GM23248 (cell line): ENCODE measurements around the gene CIDEB. TPM values are rescaled to one million over a fixed set of nuclear protein-coding genes. Genes with fewer than 3 reads are reported as not detected.

ENCODE experiments used
- DNase-seq: peaks from one replicate; pipeline ENCODE4 v3.0.0-alpha.2; 2015
- H2AFZ ChIP-seq: fragments of 200-600 bp; sonication (generic); 2 replicates; pipeline ENCODE4 v1.6.1; 2016; ENCODE audit warnings: antibody characterized with exemption
- H3F3A ChIP-seq: fragments of 200-600 bp; sonication (generic); 2 replicates; pipeline ENCODE4 v1.6.1; 2016; ENCODE audit warnings: mild to moderate bottlenecking, antibody characterized with exemption, mixed run types; ENCODE audit not compliant: insufficient read depth
- H3K27ac ChIP-seq: fragments of 200-600 bp; sonication (generic); 2 replicates; pipeline ENCODE4 v1.5.1; 2016; ENCODE audit warnings: mild to moderate bottlenecking
- H3K27me3 ChIP-seq: fragments of 200-600 bp; sonication (generic); replicated peaks from 2 replicates; pipeline ENCODE4 v1.6.1; 2016; ENCODE audit warnings: mild to moderate bottlenecking; ENCODE audit not compliant: insufficient read depth
- H3K36me3 ChIP-seq: fragments of 200-600 bp; sonication (generic); 2 replicates; pipeline ENCODE4 v1.6.1; 2016; ENCODE audit warnings: low read depth, mild to moderate bottlenecking
- H3K4me1 ChIP-seq: fragments of 200-600 bp; sonication (generic); 2 replicates; pipeline ENCODE4 v1.6.1; 2016; ENCODE audit warnings: mild to moderate bottlenecking; ENCODE audit not compliant: insufficient read depth
- H3K4me2 ChIP-seq: fragments of 200-600 bp; sonication (generic); one replicate; pipeline ENCODE4 v1.6.1; 2016; ENCODE audit warnings: mild to moderate bottlenecking; ENCODE audit not compliant: unreplicated experiment
- H3K4me3 ChIP-seq: fragments of 200-600 bp; sonication (generic); 2 replicates; pipeline ENCODE4 v1.5.1; 2016; ENCODE audit warnings: mild to moderate bottlenecking
- H3K79me2 ChIP-seq: fragments of 200-600 bp; sonication (generic); 2 replicates; pipeline ENCODE4 v1.6.1; 2016; ENCODE audit warnings: mild to moderate bottlenecking; ENCODE audit not compliant: insufficient read depth
- H3K9ac ChIP-seq: fragments of 200-600 bp; sonication (generic); 2 replicates; pipeline ENCODE4 v1.6.1; 2016; ENCODE audit warnings: mild to moderate bottlenecking
- H3K9me2 ChIP-seq: fragments of 200-600 bp; sonication (generic); 2 replicates; pipeline ENCODE4 v1.6.1; 2016; ENCODE audit warnings: mixed run types, mild to moderate bottlenecking, moderate library complexity; ENCODE audit not compliant: insufficient read depth
- H3K9me3 ChIP-seq: fragments of 200-600 bp; sonication (generic); one replicate; pipeline ENCODE4 v1.6.1; 2017; ENCODE audit warnings: low read depth
- H4K20me1 ChIP-seq: fragments of 200-600 bp; sonication (generic); 2 replicates; pipeline ENCODE4 v1.6.0; 2016; ENCODE audit not compliant: insufficient read depth
- EZH2 ChIP-seq: fragments of 200-600 bp; sonication (generic); IDR thresholded peaks from 2 replicates; pipeline ENCODE4 v1.6.1; 2018; ENCODE audit warnings: antibody characterized with exemption, mild to moderate bottlenecking; ENCODE audit not compliant: insufficient read depth, poor library complexity, severe bottlenecking
- EZH2phosphoT487 ChIP-seq: fragments of 200-600 bp; sonication (generic); IDR thresholded peaks from 2 replicates; pipeline ENCODE4 v1.6.1; 2018; ENCODE audit warnings: antibody characterized with exemption, moderate library complexity, mild to moderate bottlenecking, low read depth; ENCODE audit not compliant: insufficient read depth
- WGBS, 2 experiments: methylation state at CpG; one replicate each; pipeline ENCODE4 v1.1.6; 2015 to 2017; ENCODE audit warnings: low lambda C conversion rate in 2 of 2, low coverage in 1 of 2; ENCODE audit errors: missing lambda C conversion rate in 2 of 2; 5-methylcytosine and 5-hydroxymethylcytosine counted together
- in situ Hi-C: fragments of 300-500 bp; cut with MboI; formaldehyde crosslinking; loops from 2 replicates; pipeline ENCODE4 v1.15.0; 2020
- polyA plus RNA-seq: library from polyadenylated mRNA; unstranded; fragments of >200 nt; fragmentation: Nextera tagmentation; extraction: Ambion mirVana; gene quantifications from 2 replicates; pipeline ENCODE4 v1.2.1, GENCODE V29; 2016
- total RNA-seq: library from RNA; depleted of rRNA; stranded (reverse); fragments of >200 nt; shearing (Covaris generic); gene quantifications from 2 replicates; pipeline ENCODE4 v1.2.3, GENCODE V29; 2014

Gene CIDEB
- total and polyA plus RNA-seq, 2 experiments from 2014 or later: 1.2 to 2.1 TPM

DNA sequence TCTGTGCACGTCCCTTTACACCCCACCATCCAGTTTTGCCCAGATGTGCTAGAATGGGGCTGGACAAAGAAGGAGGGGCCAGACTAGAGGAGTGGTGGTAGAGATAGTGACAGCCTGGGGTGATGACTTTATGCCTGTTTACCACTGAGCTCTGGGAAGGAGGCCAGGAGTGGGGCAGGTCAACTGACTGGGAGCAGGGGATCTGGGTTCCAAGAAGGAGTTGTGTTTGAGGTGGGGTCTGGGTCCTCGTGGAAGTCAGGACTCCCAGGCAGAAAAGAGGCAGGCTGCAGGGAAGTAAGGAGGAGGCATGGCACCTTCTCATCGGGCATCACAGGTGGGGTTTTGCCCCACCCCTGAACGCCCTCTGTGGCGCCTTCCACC is 2.5 kb upstream of the CIDEB start:
- peak overlapping the region; percentile 59; the same call in 1 of the 2 replicates for H3K4me3 ChIP-seq

DNA sequence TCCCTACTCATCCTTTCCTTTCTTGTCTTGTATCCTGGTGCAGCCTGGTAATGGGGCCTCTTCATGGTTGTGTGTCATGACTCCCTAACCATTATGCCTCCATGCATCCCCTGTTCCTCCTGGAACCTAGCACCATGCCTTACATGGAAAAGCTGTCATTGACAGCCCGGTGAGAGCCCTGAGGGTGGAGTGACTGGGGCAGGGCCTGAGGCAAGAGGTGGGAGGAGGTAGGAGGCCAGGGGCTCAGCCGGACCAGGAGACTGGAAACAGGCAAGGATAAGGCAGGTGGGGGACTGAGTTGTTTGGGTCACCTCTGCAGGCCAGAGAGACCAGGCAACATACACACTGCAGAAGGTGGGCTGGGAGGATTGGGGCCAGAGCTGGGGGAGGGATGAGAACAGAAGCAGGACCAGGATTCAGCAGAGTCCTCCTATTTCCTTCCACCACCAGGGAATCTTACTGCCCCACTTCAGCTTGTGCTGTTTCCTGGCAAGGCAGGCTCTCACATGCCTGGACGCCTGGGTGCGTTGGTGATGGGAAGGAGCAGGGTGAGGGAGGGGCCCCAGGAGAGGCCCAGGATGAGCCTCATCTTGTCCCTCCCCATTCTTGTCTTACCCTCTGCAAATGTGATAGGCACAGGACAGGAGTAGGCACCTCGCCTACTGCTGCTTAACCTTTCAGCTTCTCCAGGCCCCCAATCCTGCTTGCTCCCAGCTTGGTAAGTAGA is 1.9 kb upstream of the CIDEB start, which contains the start of gene LTB4R2:
Gene LTB4R2 (plus strand): TSS at position 603 of the 727 bp plus-strand sequence. CDS start 525 bp downstream, outside the sequence.
- Histone ChIP-seq H3K4me3 (peak within 1 kb of the TSS; percentile 59), H3K79me2 (no peaks in the 10 kb centered on the region), H3F3A (peaks cover 8% of the 10 kb centered on the region; the same call in 1 of the 2 replicates), H3K4me1 (peaks cover 15% of the 10 kb centered on the region), H3K27ac (no peak within 1 kb of the TSS), H3K9ac (peak within 1 kb of the TSS; percentile 52), H3K36me3 (no peaks in the 10 kb centered on the region; the same call in 1 of the 2 replicates), H3K27me3 (no peaks in the 10 kb centered on the region), H3K9me3 (no peaks in the 10 kb centered on the region), H3K4me2 (peak within 1 kb of the TSS; percentile 27), H4K20me1 (no peaks in the 10 kb centered on the region), H2AFZ (peak within 1 kb of the TSS; percentile 66), H3K9me2 (no peaks in the 10 kb centered on the region)
- TF ChIP-seq EZH2phosphoT487 (no peak), EZH2 (no peak)
- in situ Hi-C loops: no loop called here
- no peak for DNase-seq
- 68 to 84% methylated on average over 5 of the region's 5 CpGs for WGBS, 2 experiments

More for the DNA sequence above, 2.5 kb upstream of the CIDEB start:
- TF ChIP-seq EZH2: no peak
- no peak for TF ChIP-seq EZH2phosphoT487
- no peak for DNase-seq
- Histone ChIP-seq H3K4me2 (peak overlapping the region; percentile 27), H2AFZ (no peak overlapping the region), H4K20me1 (no peaks in the 10 kb centered on the region), H3K9me2 (no peaks in the 10 kb centered on the region), H3K4me1 (peaks cover 15% of the 10 kb centered on the region), H3K27ac (no peak overlapping the region), H3K9me3 (no peaks in the 10 kb centered on the region), H3K9ac (peak overlapping the region; percentile 52; the same call in 1 of the 2 replicates), H3F3A (peaks cover 8% of the 10 kb centered on the region; the same call in 1 of the 2 replicates), H3K36me3 (no peaks in the 10 kb centered on the region), H3K27me3 (no peaks in the 10 kb centered on the region), H3K79me2 (no peaks in the 10 kb centered on the region)
- in situ Hi-C loops: no loop called here
- 31 to 40% methylated on average over 4 to 5 of the region's 5 CpGs for WGBS, 2 experiments

DNA sequence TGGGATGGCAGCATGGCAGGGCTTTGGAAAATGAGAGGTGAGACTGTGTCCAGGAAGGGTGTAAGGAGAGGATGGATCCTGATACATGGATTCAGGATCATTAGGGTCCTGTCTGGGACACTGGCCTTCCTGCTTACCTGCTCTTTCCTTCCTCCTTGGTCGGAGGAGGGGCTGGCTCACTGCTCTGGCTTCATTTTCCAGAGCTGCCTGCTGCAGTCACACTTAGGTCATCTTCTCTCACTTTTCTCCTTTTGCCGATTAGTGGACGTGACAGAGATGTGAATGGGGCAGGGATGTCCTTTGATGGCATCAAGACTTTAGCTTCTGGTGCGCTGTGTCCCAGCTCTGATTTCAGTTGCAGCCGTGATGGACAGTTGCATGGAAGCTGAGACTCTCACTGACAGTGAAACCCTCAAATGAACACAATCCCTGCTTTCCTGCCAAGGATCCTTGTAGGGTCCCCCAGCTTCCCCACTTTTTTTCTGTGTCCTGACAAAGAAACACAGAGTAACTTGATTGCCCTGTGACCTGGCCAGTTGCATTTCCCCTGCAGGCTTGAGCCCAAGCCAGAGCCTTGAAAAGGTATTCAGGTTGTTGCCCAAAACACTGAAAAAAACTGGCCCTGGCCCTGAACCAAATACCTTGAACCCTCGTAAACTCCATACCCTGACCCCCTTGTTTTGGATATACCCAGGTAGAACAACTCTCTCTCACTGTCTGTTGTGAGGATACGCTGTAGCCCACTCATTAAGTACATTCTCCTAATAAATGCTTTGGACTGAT is 756 bp upstream of the CIDEB start:
- H3K9ac ChIP-seq: no peak overlapping the region
- WGBS, 2 experiments: 73 to 76% methylated on average over 7 of the region's 7 CpGs
- DNase-seq: no peak

DNA sequence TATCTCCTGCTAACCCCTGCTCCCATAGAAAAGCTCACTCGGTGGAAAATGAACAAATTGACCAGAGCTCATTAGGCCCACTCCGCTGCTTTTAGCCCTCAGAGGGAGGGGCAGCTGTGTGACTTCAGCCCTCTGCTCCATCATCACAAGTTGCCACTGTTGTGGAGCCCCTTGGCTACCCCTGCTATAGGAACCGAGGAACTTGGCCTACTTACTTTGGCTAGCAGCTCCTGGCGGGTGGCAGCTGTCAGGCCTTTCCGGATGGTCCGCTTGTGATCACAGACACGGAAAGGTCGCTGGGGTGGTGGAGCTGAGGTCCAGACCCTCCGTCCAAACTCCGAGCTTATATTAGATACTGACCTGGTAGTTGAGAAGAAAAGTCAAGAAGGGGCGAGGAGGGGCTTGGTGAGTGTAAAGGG is 612 bp downstream of the CIDEB start:
- Histone ChIP-seq H3K4me2 (no peak overlapping the region), H2AFZ (no peak overlapping the region), H3K36me3 (peaks cover 14% of the 10 kb centered on the region; the same call in 1 of the 2 replicates), H3F3A (peaks cover 8% of the 10 kb centered on the region; the same call in 1 of the 2 replicates), H3K4me1 (peaks cover 15% of the 10 kb centered on the region), H3K27me3 (no peaks in the 10 kb centered on the region), H3K27ac (no peak overlapping the region), H4K20me1 (no peaks in the 10 kb centered on the region), H3K4me3 (no peak overlapping the region), H3K9me2 (no peaks in the 10 kb centered on the region), H3K9me3 (no peaks in the 10 kb centered on the region), H3K79me2 (0 out of 2 replicates have a peak, but pooled peaks cover 1% of the 10 kb centered on the region), H3K9ac (no peak overlapping the region)
- in situ Hi-C loops: no loop called here
- WGBS, 2 experiments: 88 to 90% methylated on average over 10 to 11 of the region's 11 CpGs
- TF ChIP-seq EZH2 (no peak), EZH2phosphoT487 (no peak)
- DNase-seq: no peak

More for the DNA sequence above, 756 bp upstream of the CIDEB start:
- no peak overlapping the region for H3K4me2 ChIP-seq
- H3K9me2 ChIP-seq: no peaks in the 10 kb centered on the region
- peaks cover 8% of the 10 kb centered on the region; the same call in 1 of the 2 replicates for H3F3A ChIP-seq
- no peaks in the 10 kb centered on the region for H3K9me3 ChIP-seq
- no peak overlapping the region for H3K27ac ChIP-seq
- no peak for TF ChIP-seq EZH2phosphoT487
- no peak for TF ChIP-seq EZH2
- no peak overlapping the region for H3K4me3 ChIP-seq
- H3K4me1 ChIP-seq: peaks cover 15% of the 10 kb centered on the region
- peaks cover 5% of the 10 kb centered on the region; the same call in 1 of the 2 replicates for H3K36me3 ChIP-seq
- H3K27me3 ChIP-seq: no peaks in the 10 kb centered on the region
- no peaks in the 10 kb centered on the region for H3K79me2 ChIP-seq
- H4K20me1 ChIP-seq: no peaks in the 10 kb centered on the region
- no peak overlapping the region for H2AFZ ChIP-seq
- in situ Hi-C loops: no loop called here
